ENCODE measurements around the gene MOB2.

Gene MOB2

DNA sequence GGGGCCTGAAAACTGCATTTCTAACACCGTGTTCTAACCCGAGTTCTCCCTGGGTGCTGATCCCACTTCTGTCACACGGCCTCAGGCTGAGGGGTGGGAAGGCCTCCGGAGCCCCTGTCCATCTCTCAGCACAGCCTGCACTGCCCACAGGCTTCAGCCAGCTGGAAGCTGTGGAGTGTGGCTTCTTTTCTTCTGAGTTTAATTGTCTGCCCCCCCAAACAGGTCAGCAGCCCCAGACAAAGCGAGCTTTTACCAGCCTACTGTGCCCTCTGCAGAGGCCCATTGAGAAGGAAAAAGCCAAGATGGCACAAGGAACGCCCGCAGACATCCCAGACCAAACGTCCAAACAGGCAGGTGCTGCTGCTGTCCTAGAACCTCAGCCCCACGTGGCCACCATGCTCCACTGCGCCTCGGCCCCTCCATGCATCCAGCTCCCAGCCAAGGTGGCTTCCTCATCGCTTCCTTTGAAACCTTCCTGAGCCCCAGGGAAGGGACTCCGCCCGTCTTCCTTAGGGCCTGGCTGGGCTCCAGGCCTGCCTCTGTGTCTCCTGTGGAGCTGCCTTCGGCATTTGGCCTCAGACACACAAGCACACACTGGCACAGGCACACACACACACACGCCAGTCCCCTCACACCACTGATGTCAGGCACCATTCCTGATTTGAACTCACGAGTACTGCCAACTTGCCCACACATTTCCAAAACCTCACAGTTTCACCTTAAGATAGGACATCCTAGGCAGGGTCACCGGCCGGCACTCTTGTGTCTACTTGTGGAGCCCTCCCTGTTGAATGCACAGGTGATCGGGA lies 1.7 kb downstream of the MOB2 start:
- no peak for DNase-seq

DNA sequence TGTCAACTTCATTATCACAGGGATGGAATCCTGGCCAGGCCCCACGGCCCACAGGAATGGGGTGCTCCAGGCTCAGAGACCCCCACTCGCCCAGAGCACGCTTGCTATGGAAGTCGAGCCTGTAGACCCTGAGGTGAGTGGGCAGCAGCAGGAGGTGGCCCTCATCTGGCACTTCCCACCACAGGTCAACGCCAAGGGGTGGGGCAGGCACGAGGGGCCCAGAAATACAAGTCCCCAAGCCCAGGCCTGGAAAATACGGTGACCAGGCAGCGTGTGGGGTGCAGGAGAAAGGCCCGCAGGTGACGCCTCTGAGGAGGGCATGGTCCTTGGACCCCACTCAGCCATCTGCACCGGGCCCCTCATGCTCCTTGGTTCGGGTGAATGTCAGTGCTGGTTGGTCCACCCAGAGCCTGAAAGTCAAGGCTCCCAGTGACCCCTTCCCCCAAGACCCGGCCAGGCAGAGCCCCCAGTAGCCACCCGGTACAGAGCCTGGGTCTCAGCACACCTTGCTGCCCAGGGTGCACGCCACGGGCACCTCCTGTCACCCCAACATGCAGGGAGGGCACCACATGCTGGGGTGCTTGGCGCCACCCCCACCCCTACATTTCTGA lies 2.4 kb downstream of the MOB2 start:
- DNase-seq = no peak

DNA sequence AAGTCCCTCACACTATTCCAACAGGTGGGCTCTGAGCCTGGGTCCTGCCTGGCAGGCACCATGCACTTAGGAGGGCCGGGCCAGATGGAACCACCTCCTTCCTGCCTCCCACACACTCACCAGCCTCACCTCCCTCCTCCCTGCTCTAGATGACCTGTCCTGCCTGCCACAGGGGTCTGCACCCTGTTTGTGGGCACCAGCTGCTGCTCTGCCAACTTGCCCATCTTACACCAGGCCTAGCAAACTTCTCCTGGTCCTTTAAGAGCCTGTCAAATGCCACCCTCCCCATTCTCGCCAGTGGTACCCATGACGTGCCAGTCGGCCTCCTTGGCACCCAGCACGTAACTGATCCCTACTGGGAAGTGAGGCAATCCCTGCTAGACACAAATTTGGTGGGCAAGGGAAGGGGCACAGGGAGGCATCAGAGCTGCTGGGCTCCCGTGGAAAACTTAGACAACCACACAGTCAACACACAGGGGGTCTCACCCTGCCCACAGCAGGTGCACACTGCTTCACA lies 3.1 kb downstream of the MOB2 start:
- no peak for DNase-seq

DNA sequence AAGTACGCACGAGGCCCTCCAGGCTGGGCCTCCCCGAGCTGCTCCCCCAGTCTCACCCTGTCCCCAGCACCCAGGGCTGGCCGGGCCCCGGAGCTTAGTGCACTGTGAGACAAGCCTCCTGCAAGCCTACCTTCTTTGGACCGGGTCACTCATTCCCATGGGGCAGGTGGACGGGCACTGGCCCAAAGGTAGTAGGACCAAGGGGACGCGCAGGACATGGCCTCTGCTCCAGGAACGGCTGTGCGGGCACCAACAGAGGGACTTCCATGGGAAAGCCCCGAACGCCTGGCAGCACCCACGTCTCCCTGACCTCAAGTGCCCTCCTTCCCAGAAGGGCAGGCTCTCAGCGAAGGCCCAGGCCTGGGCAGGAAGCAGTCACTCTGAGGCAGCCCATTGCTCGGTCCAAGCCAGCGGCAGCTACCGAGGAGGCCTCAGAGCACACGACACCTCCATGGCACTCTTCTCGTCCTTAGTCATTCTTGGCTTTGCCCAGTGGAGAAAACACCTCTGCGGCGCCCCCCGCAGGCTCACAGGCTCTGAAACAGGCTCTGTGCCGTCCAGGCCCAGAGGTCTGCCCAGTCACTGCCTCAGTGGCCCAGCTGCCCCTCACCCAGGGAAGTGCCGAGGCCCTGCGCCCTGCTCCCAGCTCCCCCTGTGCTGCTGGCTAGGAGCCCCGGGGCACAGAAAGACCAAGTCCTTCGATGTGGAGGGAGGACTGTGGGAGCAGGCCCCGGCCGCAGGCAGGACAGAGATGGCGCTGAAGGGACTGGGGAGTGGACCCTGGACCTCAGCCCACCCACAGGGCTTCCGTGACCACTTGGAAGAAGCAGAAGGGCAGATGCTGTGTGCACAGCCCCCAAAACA lies 3.8 kb downstream of the MOB2 start:
- no peak for DNase-seq

DNA sequence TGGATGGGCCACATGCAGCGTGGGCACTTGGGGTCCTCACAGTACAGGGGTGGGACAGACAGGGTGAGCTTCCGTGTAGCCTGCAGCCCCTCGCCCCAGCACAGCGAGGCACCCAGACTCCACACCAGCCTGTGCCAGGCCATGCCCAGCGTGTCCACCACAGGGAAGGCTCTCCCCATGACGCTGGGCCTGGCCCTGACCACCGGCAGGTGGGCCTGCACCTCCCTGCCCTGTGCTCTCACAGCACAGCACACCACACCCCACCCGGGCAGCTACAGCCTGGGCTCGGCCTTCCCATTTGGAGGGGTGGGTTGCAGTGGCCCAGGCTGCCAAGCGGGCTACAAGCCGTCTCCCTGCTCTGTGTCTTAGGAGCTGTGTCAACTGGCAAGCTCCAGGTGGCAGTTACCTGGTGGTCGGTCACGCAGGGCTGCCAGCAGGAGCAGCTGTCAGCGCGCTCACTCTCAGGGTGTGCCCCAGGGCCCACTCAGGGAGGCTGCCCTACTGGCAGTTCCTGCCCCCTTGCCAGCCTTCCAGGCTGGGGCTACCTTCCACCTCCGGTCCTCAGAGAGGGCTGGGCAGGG lies 4.6 kb downstream of the MOB2 start:
- no peak for DNase-seq

DNA sequence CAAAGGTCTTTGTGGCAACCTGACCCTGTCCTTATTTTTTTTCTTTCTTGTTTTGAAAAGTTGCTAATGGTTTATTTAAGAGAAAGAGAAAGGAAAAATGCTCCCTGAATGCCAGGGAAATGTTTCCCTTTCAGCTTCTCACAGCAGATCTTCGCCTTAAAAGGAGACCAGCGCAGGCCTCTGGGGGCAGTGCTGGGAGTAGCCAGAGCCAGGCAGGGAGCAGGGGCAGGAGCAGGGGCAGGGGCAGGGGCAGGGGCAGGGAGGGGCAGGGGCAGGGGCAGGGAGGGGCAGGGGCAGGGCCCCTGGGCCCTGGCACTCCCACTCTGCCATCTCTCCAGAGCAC lies 5.1 kb downstream of the MOB2 start:
- no peak for DNase-seq

DNA sequence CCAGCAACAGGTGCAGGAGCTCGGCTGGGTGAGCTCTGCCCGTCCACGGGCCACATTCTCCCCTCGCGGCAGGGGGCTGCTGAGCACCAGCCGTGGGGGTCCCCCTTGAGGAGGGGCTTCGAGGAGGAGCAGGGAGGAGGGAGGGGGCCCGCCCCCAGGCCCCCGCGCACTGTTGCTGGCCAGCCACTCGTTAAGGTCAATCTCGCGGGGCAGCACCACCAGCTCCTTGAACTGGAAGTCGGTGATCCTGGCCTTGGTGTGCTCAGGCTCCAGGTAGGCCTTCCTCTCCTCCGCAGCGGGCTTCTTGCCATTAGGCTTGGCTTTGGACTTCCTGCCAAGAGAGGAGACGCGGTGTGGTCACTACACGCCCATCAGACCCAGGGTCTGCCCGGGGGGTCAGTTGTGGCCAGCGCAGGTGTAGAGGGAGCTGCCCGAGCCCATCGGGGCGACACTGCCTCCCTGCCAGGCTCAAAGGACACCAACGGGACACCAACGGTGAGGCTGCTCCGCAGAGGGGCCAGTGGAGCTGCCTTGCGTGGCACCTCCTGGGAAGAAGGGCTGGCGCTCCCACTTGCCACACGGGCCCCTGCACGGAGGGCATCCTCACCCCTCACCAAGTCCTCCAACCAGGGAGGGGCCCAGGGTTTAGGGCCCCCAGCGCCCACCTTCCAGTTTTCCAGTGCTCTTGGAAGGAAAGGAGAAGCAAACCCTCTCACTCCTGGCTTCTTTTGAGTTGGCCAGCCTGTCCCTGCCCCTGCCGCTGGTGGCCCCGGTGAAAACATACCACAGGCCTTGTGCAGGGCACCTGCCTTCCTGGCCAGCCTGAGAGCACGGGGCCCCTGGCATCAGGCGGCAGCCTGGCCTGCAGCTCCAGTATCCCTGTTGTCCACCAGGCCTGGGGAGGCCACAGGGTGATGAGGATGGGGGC lies 5.8 kb downstream of the MOB2 start:
- DNase-seq = no peak

DNA sequence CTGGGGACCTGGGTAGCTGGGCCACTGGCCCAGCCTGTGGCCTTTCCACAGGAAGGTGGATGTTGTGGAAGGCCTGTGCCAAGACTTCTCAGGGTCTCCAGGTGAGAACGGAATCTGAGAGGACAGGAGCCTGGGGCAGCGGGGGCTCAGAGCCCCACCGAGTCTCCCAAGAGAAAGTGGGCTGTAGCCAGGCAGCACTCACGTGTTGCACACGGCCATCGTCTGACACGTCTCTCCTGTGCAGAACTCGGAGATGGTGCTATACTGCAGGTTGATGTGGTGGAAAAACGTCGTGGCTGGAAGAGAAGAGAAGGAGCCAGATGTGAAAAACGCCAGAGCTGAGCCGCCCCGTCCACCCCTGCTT lies 6.4 kb downstream of the MOB2 start:
- DNase-seq = no peak

DNA sequence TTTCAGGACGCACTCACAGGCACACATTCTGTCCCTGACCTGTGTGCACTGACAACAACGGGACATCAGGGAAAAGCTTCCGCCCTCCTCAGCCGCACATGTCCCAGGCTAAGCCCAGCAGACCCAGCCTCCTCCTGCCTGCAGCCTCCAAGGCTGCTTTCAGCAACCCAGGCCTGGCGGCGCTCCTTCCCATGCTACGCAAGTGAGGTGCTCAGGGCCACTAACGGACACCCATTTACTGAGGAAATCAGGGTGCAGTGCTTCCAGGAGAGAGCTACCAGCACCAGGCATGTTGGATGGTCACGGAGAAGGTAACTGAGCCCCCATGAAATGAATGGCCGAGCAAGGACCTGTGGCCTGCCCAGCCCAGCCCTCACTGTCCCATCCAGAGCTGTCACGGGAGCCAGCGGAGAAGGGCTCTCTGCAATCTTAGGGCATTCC lies 6.9 kb downstream of the MOB2 start:
- DNase-seq = no peak

DNA sequence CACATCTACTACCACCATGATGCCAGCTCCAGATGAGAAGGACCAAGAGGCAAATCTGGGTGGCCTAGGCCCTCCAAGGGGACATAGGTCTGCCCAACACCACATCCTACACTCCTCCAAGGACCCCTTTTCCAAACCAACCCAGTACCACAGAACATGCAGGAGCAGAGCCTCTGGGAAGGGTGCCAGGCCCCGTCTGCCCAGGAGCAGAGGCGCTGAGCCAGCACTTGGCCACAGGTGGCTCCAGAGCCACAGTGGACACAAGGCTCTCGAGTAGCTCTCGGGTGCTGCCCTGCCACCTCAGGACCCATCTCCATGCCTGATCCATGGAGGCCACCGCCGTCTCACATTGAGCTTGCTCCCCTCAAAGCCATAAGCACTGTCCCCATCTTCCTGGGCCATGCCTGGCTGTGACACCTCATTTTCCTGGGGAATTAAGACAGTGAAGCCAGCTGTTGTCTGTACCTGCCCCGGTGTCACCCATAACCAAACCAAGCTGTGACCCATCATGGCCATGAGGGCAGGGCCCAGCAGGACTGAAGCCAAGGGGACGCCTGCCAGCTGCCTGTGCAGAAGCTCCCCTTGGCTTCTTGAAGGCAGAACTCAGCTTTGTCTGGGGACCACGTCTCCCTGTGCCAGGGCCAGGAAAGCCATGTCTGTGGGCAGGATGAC lies 7.4 kb downstream of the MOB2 start:
- no peak for DNase-seq

DNA sequence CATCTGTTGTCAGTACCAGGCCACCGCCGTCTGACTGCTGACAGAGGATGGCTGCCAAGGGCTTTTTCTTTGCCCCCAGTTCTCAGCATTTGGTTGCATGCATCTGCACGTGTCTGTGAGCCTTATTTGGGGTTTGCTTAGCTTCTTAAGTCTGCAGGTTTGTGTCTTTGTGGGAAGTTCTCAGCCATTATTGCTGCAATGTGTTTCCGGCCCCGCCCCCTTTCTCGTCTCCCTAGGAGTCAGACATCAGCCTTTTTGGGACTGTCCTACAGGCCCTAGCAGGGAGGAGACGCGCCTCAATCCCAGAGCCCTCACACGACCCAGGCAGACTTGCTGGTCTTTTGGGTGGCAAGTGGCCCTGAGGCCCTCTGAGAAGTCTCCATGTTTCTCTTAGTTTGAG lies 8.0 kb downstream of the MOB2 start:
- peak; percentile 93 to 96 for DNase-seq

DNA sequence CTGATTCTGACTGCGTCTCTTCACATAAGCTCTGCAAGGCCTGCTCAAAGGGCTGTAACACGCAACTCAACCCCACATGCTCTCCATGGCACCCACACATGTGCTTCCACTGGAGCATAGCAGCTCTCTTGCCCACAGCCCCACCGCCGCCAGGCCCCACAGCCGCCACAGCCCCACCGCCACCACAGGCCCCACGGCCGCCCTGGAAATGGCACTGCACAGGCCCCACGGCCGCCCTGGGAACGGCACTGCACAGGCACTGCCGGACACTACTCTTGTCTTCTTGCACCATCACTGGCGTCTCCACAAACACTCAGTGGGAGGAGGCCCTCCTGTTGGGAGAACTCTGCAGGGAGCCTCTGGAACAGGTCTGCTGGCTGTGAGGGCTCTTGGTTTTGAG lies 8.6 kb downstream of the MOB2 start:
- no peak for DNase-seq

DNA sequence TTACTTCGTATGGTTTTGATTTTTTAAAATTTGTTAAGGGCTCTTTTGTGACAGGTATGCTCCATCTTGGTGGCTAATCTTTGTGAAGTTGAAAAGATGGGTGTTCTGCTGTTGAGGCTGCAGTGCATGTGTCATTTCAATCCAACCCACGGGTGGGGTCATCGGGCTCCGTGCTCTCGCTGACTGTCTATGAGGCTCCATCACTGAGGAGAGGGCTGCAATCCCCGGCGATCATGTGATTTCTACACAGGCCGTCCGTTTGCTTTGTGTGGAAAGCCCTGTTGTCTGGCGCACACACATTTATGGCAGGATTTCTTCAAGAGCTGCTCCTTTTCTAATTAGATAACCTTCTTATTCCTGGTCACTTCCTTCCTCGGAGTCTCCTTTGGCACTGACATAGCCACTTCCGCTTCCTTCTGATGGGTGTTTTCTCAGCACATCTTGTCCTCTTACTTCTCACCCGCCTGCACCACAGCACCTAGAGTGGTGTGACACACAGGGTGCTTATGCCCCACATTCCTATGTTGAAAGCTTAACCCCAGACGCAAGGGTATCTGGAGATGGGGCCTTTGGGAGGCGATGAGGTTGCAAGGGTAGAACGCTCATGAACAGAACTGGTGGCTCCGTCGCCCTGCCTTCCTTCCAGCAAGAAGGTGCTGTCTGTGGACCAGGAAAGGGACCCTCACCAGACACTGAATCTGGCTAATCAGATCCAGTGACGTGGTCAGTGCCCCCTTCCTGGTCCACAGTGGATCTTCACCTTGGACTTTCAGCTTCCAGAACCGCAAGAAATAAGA lies 9.4 kb downstream of the MOB2 start:
- DNase-seq = no peak

DNA sequence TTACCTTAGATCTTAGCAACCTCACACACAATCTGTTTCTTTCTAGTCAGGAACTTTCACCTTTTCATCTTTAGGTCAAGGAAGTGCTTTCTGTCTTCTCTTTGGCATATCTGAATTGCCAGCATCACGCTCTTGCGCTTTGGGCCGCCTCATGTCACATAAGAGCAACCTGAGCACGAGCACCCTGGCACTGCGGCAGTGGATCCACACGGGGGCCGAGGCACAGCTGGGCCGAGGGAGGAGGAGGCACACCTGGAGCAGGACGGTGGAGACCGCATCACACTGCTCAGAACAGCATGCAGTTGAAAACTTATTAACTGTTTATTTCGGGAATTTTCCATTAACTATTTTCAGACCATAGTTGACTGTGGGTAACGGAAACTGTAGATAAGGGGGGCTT lies 10.7 kb downstream of the MOB2 start:
- no peak for DNase-seq

DNA sequence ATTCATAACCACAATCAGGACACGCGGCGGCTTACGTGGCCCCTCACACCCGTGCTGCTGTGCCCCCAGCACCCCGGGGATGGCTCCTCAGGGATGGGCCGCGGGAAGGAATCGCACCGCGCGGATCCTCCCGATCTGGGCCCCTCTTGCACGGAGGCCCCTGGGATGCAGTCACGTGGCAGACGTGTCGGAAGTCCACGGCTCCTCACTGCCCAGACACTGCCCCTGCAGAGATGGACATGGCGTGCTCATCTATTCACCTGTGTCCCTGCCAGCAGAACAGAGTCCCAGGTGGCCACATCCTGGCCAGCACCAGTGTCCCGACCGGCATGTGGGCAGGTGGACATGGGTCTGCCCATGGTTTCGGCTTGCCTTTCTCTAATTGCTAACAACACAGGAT lies 12.8 kb downstream of the MOB2 start:
- DNase-seq = no peak

DNA sequence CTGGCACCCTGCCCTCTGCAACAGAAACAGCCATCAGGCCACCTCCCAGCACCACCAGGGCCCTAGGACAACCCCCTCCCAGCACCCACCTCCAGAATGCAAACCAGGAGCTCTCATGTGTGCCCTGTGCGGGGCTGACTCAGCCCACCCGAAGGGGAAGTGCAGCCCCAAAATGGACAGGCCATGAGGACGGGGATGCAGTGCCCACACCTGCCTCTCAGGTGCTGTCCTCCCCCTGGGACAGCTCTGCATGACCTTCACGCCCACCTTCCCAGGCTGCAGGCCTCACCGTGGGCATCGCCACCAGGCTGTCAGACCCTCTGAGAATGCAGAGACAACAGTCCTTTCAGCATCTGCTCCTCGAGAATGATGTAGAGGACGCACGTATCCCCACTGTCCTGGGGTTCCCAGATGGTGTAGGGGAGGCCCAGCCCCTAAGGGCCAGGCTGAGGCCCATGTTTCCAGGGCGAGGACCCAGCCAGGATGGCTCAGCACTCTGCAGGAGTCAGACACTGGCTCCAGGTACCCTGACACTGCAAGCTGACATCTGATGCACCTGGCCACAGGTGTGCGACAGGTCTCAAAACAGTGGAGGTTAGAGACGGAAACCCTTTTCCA lies 13.5 kb downstream of the MOB2 start:
- no peak for DNase-seq

DNA sequence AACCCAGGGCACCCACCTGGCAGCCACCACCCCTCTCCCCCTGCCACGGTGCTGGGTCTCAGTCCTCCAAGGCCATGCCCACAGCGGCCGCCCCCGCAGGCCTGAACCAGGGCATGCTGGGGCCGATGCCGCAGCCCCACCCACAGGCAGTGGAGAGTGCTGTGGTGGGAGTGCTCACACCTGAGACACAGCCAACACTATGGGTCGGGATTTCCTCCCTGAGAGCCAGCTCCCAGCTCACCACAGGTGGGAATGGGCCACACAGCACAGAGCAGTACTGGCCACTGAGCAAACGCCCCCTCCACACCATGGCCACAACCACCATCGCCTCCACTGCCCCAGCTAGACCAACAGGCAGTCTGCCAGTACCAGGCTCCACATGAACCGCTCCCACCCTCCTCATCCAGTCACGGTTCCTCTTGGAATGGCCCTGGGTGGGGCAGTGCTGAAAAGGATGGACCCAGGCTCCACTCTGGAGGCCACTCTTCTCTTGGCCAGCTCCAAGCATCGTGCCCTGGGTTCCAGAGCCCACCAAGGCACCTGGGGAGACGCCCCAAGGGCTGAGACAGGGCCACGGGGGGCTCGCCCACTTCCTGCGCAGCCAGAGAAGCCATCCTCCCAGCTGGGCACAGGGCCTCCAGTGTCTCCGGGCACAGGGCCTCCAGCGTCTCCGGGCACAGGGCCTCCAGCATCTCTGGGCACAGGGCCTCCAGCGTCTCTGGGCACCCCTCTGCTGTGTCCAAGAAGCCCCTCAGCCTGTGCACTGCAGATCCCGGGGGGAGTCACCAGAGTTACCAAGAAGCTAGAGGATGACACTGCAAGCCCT lies 14.2 kb downstream of the MOB2 start:
- no peak for DNase-seq

DNA sequence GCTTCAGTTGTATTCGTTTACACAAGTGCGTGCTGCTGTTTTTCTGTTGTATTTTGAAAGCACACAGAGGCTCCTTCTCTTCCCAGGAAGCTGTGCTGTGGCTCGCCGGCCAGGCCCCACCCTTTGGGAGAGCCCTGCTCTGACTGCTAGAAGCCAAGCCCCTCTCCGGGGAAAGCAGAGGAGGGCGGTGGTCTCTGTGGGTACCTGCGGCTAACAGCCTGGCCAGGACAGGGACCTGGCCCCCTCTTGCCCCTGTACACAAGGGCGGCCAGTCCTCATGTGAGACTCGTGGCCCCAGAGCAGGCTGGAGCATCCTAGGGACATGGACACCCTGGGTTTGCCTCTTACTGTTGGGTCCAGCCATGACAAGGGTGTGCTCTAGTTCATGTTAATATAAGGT lies 14.8 kb downstream of the MOB2 start:
- DNase-seq = no peak
